Ovary (tissue), 9 donors: ENCODE data around the gene GADD45B. TPM values are rescaled to one million over a fixed set of nuclear protein-coding genes. Genes with fewer than 3 reads are reported as not detected.

Experiments used
- DNase-seq, 5 donors: peaks; one replicate each; pipeline ENCODE4 v3.0.0-alpha.2; 2019 to 2020
- H3K27ac ChIP-seq, 2 donors: fragments of 200-600 bp; one replicate each; pipeline versions ENCODE4 v1.5.1 to v1.8.0; 2019 to 2022
- H3K27me3 ChIP-seq: fragments of 200-600 bp; one replicate; pipeline ENCODE4 v1.8.0; 2022
- H3K36me3 ChIP-seq: fragments of 200-600 bp; sonication (generic); one replicate; pipeline ENCODE4 v1.5.1; 2019
- H3K4me1 ChIP-seq: one replicate; pipeline ENCODE4 v1.8.1; 2013; ENCODE audit warnings: mild to moderate bottlenecking, moderate library complexity; ENCODE audit not compliant: insufficient read depth
- H3K4me3 ChIP-seq: fragments of 200-600 bp; sonication (generic); one replicate; pipeline ENCODE4 v1.5.1; 2017
- H3K9me3 ChIP-seq, 2 donors: fragments of 200-600 bp in 1 of 2; sonication (generic) in 1 of 2; one replicate each; pipeline versions ENCODE4 v1.5.1 to v1.8.1; 2013 to 2019; ENCODE audit warnings: mild to moderate bottlenecking in 1 of 2, moderate library complexity in 1 of 2
- EP300 ChIP-seq: sonication (generic); formaldehyde crosslinking; IDR thresholded peaks from one replicate; pipeline ENCODE4 v1.6.1; 2017; ENCODE audit warnings: antibody characterized with exemption
- POLR2A ChIP-seq: fragments of 450-650 bp; IDR thresholded peaks from one replicate; pipeline ENCODE4 v1.6.1; 2017; ENCODE audit warnings: antibody characterized with exemption, mild to moderate bottlenecking, moderate library complexity
- WGBS, 3 donors: extraction: QIAGEN DNeasy Blood & Tissue Kit in 1 of 3; methylation state at CpG; one replicate each; pipeline versions ENCODE4 v1.1.5 to v1.1.7; 2013 to 2017; 5-methylcytosine and 5-hydroxymethylcytosine counted together
- intact Hi-C, 4 donors: fragments of 100-400 bp; cut with DNase I; formaldehyde crosslinking; loops; one replicate each; pipeline versions ENCODE4 v1.11.0 to v1.15.1; 2022 to 2023
- polyA plus RNA-seq, 2 donors: library from polyadenylated mRNA; stranded (reverse); fragments of 200-250 nt in 1 of 2; fragments of 350-450 nt in 1 of 2; fragmentation: Illumina TruSeq in 1 of 2; extraction: RNeasy Lipid Tissue Mini Kit (QIAGEN cat#74804) in 1 of 2; gene quantifications; one replicate each; pipeline ENCODE4 v1.2.3, GENCODE V29; 2013 to 2014
- total RNA-seq, 7 donors: library from RNA; depleted of rRNA in 2 of 7; stranded (reverse); fragments of >200 nt in 2 of 7; fragmentation: NEBNext Ultra II Directional in 3 of 7; extraction: Animal tissue kit (Norgen Biotek cat#: 25700) in 3 of 7; gene quantifications; one replicate each; pipeline versions ENCODE4 v1.1.0 to v1.2.4, GENCODE V29; 2016 to 2023
- TF ChIP-seq, protein P1 (sequence below), 3 donors: fragments of 450-650 bp in 2 of 3; fragments of 200-600 bp in 1 of 3; IDR thresholded peaks; one replicate each; pipeline versions ENCODE4 v1.5.1 to v1.8.0; 2016 to 2022; ENCODE audit warnings: antibody characterized with exemption in 3 of 3, mild to moderate bottlenecking in 1 of 3
- donor health status: DM: no; HTN: no; CAD: no; lungs with moderate emphysema.
- donor health status: DM: no; HTN: no; CAD: no.
- donor health status: Bipolar disorder and iron deficiency.
- donor health status: DM: yes; HTN: yes; CAD: no.
- donor health status: DM: no; HTN: no; CAD: no.
- donor health status: DM: yes; HTN: yes; CAD: no.

The GADD45B gene
- total and polyA plus RNA-seq, 9 donors = 17.8 to 414 (median 73.9) TPM

DNA sequence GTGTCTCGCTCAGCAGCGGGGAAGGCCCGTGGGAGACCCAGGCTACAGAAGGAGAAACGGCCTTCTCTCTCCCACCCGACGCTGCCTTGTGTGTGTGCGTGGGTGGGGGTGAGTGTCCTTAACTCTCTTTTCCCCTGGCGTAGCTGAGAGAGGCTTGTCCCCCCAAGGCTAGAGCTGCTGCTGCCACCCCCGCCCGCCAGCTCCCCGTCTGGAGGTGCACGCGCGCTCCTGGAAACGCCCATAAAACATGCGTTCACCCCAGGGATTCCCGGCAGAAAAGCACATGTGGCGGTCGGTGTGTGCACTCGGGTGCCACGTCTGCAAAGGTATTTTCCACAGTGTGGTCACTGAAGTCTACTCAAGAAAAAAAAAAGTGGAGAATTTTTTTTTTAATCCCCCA is 36.1 kb downstream of the GADD45B start:
- no peak for TF ChIP-seq POLR2A
- no peak for TF ChIP-seq EP300
- TF ChIP-seq, protein P1, sequence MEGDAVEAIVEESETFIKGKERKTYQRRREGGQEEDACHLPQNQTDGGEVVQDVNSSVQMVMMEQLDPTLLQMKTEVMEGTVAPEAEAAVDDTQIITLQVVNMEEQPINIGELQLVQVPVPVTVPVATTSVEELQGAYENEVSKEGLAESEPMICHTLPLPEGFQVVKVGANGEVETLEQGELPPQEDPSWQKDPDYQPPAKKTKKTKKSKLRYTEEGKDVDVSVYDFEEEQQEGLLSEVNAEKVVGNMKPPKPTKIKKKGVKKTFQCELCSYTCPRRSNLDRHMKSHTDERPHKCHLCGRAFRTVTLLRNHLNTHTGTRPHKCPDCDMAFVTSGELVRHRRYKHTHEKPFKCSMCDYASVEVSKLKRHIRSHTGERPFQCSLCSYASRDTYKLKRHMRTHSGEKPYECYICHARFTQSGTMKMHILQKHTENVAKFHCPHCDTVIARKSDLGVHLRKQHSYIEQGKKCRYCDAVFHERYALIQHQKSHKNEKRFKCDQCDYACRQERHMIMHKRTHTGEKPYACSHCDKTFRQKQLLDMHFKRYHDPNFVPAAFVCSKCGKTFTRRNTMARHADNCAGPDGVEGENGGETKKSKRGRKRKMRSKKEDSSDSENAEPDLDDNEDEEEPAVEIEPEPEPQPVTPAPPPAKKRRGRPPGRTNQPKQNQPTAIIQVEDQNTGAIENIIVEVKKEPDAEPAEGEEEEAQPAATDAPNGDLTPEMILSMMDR (IDR thresholded peaks at IDR 0.05) = no peak
- H3K4me3 ChIP-seq = no peak overlapping the region
- no peaks in the 10 kb centered on the region for H3K27me3 ChIP-seq
- H3K9me3 ChIP-seq = no peaks in the 10 kb centered on the region
- peaks cover under 1% of the 10 kb centered on the region for H3K4me1 ChIP-seq
- intact Hi-C loops = no loop called here
- no peaks in the 10 kb centered on the region for H3K36me3 ChIP-seq
- H3K27ac ChIP-seq = no peak overlapping the region
- DNase-seq = no peak
- WGBS, 3 donors = 91 to 92% (median 91%) methylated on average over 21 of the region's 21 CpGs

DNA sequence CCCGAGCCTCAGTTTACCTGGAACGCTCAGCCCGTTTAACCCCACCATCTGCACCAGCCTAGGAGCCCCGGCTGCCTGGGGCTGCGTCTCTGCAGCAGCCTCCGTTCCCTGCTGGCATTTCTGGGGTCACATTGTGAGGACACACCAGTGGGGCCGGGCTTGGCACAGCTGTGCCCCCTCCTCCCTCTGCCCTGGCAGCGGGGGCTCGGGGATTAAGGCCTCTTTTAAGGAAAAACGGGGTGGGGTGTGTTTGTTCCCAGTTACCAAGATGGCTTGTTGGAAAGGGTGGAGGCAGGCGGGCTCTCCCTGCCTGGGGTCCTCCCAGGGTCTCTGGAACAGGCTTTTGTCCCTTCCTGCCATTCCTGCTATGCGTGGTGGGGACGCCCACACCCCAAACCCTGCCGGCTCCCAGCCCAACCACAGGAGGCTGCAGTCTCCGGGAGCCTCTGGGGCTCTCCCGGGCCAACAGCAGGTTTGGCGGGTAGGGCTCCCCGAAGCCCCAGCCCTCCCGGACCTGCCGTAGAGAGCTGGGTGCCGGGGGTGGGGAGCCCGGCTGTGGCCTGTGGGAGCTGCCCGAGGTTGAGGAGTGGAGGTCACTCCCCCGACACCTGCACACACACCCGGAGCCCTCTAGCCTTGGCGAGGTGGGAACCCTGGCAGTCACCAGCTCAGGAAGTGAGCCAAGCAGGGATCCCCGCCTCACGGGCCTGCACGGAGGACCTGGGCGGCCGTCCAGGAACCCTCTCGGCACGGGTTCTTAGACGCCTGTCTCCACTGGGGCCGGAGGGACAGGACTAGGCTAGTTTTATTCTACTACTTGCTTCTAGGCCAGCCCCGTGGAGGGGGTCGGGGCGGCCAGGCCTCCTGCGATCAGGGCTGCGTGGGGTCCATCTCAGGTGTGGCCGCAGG is 36.9 kb downstream of the GADD45B start:
- no peak for DNase-seq
- no peaks in the 10 kb centered on the region for H3K4me1 ChIP-seq
- no peak overlapping the region for H3K27ac ChIP-seq
- 65 to 74% (median 69%) methylated on average over 33 to 41 of the region's 41 CpGs for WGBS, 3 donors
- no peaks in the 10 kb centered on the region for H3K36me3 ChIP-seq
- H3K27me3 ChIP-seq = no peaks in the 10 kb centered on the region
- H3K9me3 ChIP-seq = no peaks in the 10 kb centered on the region
- no peak overlapping the region for H3K4me3 ChIP-seq
- TF ChIP-seq EP300 (no peak), POLR2A (no peak)
- TF ChIP-seq, protein P1 (IDR thresholded peaks at IDR 0.05) = no peak
- intact Hi-C loops = no loop called here

DNA sequence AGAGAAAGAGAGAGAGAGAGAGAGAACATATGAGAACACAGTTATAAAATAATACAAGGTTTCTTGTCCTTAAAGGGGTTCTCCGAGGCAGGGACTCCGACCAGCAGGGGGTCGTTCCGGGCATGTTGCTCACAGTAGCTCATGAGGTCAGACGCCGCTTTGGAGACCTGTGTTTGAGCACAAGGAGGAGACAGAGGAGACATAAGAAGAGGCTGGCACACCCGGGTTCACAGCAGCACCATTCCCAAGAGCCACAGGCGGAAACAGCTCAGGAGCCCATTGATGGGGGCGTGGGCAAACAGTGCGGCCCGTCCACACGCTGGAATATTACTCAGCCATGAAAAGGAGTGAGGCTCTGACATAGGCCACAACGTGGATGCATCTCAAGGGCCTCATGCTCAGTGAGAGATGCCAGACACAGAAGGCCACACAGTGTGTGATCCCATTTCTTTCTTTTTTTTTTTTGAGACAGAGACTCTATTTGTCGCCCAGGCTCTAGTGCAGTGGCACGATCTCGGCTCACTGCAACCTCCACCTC is 39.1 kb downstream of the GADD45B start:
- Histone ChIP-seq H3K4me3 (no peak overlapping the region), H3K9me3 (no peaks in the 10 kb centered on the region), H3K4me1 (no peaks in the 10 kb centered on the region), H3K27me3 (no peaks in the 10 kb centered on the region), H3K36me3 (no peaks in the 10 kb centered on the region), H3K27ac (no peak overlapping the region)
- 93 to 96% (median 94%) methylated on average over 16 of the region's 16 CpGs for WGBS, 3 donors
- DNase-seq = no peak
- TF ChIP-seq POLR2A = no peak
- no peak for TF ChIP-seq EP300
- TF ChIP-seq, protein P1 (IDR thresholded peaks at IDR 0.05) = no peak
- intact Hi-C loops = no loop called here

DNA sequence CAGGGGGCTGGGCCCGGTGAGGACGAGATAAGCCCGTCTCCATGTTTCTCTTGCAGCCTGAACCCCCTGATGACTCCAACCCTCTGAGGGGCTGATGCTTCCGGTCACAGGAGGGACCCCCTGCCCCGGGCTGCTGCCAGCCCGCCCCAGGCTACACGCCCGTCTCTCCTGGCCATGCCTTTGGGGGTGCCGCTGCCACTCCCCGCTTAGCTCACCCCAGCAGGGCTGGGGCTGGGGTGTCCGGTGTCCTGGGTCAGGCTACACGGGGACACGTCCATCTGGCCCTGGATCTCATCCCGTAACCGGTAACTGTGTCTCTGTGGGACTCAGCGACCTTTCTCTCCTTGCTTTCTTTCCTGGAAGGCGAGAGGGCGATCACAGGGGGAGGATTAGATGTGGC is 40.8 kb downstream of the GADD45B start:
- H3K4me1 ChIP-seq = no peaks in the 10 kb centered on the region
- TF ChIP-seq EP300 (no peak), POLR2A (no peak)
- TF ChIP-seq, protein P1 (IDR thresholded peaks at IDR 0.05) = no peak
- WGBS, 3 donors = 79 to 88% (median 81%) methylated on average over 18 of the region's 18 CpGs
- no peaks in the 10 kb centered on the region for H3K36me3 ChIP-seq
- no peak overlapping the region for H3K27ac ChIP-seq
- no peak overlapping the region for H3K4me3 ChIP-seq
- H3K27me3 ChIP-seq = no peaks in the 10 kb centered on the region
- intact Hi-C loops = no loop called here
- DNase-seq = no peak
- no peaks in the 10 kb centered on the region for H3K9me3 ChIP-seq
